ENCODE data around the gene DNAH1.

Gene DNAH1

DNA sequence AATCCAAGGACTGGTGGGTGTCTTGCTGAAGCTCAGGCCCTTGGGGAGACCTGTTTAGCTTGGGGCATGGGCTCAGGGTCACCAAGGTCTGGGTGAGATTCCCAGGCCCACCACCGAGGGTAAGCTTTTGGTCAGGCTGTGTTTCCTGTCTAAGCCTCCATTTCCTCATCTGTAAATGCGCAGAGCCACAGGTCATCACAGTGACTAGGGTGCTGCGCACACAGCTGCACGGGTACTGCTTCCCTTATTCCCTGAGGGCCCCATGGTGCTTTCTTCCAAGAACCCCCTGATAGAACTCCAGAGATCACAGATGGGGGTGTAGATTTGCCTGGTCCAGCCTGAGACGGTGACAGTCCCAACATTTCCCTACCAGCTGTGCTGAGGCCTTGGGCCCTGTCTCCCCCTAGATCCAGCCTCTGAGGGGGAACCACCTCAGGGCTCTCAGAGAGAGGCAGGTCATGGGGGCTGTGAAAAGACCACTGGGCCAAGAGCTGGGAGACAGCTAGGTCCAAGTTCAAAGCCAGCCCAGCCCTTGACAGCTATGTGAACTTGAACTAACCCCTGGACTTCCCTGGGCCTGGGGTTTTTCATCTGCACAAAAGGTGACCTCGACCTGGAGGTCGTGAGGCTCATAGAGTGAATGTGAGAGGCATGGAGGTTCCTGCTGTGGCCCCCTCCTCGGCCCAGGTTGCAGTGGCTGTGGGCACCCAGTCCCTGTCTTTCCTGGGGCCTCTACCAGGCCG lies 68.1 kb downstream of the DNAH1 start:
- no peak overlapping the region for H3K4me3 ChIP-seq (ENCODE audit: low read length)
- no peak for TF ChIP-seq ZNF274 (IDR thresholded peaks at IDR 0.05; ENCODE audit: low read depth, low read length)

DNA sequence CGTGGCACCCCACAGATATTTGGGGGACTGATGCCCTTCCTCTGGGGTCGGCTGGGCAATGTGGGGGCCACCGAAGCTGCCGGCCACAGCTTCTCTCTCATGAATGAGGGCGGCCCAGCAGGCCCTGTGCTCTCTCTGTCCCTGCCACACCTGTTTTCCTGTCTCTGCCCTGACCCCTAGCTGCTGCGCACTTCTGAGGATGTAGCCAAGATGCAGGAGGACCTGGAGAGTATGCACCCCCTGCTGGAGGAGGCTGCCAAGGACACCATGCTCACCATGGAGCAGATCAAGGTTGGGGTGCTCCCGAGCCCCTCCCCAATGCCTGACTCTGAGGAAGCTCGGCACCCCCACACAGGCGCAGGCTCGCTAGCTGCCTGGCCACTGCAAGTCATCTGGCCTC lies 69.0 kb downstream of the DNAH1 start:
- no peak for TF ChIP-seq ZNF274 (IDR thresholded peaks at IDR 0.05; ENCODE audit: low read depth, low read length)
- no peak overlapping the region for H3K4me3 ChIP-seq (ENCODE audit: low read length)

DNA sequence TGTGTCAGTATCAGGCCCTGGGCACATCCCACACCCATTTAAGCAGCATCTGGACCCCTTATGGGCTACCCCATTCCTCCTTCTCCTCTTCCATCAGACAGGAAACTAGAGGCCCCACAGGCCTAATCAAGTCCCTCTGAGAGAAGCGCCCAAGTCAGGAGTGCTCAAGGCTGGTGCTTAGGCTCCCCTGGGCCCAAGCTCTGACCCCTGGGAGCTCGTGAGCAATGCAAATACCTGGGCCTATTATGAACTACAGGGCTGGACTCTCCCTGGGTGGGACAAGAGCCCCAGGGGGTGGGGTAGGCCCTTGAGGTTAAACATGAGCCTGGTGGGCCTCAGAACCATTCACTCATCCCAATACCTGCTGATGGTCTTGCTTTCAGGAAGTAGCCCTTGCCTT lies 71.4 kb downstream of the DNAH1 start:
- no peak for TF ChIP-seq ZNF274 (IDR thresholded peaks at IDR 0.05; ENCODE audit: low read depth, low read length)
- H3K4me3 ChIP-seq (ENCODE audit: low read length) = no peak overlapping the region

DNA sequence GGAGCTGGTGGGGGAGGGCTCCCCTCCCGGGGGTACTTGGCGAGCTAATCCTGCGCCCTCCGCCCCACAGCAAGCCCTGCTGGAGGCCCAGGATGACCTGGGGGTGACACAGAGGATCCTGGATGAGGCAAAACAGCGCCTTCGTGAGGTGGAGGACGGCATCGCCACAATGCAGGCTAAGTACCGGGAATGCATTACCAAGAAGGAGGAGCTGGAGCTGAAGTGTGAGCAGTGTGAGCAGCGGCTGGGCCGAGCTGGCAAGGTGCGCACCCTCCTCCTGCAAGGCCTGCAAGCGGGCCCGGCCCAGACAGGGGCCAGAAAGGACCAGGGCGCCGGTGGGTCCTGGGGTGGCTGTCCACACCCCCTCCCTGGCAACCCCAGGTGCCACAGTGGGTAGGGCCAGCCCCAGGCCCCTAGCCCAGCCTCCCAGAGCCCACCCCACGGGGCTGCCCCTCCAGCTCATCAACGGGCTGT lies 72.3 kb downstream of the DNAH1 start:
- no peak for TF ChIP-seq ZNF274 (IDR thresholded peaks at IDR 0.05; ENCODE audit: low read depth, low read length)
- H3K4me3 ChIP-seq (ENCODE audit: low read length) = no peak overlapping the region

DNA sequence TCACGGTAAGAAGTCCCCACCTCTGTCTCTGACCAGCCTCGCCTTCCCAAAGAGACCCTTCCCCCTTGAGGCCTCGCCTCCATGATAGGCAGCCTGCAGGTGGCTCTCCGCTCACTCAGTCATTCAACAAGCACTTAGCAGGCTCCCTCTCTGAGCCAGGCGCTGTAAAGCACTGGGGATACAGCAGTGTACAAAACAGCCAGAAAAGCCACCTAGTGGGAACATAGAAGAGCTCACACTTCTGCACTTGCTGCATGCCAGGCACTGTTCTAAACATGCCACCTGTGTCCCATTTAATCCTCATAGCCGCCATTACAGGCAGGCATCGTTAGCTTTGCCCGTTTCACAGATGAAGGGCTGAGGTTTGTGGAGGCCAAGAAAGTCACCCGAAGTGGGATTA lies 72.8 kb downstream of the DNAH1 start:
- H3K4me3 ChIP-seq (ENCODE audit: low read length) = no peak overlapping the region
- no peak for TF ChIP-seq ZNF274 (IDR thresholded peaks at IDR 0.05; ENCODE audit: low read depth, low read length)

DNA sequence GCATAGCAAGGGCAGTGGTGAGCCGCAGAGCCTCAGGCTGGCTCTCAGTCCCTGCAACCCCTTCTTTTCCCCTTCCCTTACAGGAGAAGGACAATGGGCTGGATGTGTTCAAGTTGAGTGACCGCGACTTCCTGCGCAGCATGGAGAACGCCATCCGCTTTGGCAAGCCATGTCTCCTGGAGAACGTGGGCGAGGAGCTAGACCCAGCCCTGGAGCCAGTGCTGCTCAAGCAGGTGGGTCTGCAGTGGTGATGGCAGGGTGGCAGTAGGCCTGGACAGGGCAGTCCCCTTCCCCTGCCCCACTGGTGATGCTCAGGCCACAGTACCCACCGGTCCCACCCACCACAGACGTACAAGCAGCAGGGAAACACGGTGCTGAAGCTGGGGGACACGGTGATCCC lies 75.0 kb downstream of the DNAH1 start:
- TF ChIP-seq ZNF274 (IDR thresholded peaks at IDR 0.05; ENCODE audit: low read depth, low read length) = no peak
- H3K4me3 ChIP-seq (ENCODE audit: low read length) = no peak overlapping the region

DNA sequence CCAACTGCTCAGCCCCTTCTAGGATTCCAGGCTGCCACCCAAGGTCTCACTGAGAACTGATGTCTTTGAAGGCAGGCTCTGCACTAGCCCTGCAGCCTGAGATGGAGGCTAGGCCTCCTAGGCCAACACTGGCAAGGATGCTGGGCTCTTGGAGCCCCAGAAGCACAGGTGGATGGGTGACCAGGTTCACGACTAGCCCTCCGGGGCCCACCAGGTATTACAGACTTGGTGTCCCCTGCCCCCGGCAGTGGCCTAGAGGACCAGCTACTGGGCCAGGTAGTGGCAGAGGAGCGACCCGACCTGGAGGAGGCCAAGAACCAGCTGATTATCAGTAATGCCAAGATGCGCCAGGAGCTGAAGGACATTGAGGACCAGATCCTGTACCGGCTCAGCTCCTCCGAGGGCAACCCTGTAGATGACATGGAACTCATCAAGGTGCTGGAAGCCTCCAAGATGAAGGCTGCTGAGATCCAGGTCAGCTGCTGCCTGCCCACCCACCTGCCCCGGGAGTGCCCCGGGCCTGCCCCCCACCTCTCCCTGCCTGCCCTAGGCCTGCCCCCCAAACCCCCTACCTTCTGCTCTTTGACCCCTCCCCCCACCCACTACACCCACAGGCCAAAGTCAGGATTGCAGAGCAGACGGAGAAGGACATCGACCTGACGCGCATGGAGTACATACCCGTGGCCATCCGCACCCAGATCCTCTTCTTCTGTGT lies 76.3 kb downstream of the DNAH1 start:
- TF ChIP-seq ZNF274 (IDR thresholded peaks at IDR 0.05; ENCODE audit: low read depth, low read length) = no peak
- no peak overlapping the region for H3K4me3 ChIP-seq (ENCODE audit: low read length)

DNA sequence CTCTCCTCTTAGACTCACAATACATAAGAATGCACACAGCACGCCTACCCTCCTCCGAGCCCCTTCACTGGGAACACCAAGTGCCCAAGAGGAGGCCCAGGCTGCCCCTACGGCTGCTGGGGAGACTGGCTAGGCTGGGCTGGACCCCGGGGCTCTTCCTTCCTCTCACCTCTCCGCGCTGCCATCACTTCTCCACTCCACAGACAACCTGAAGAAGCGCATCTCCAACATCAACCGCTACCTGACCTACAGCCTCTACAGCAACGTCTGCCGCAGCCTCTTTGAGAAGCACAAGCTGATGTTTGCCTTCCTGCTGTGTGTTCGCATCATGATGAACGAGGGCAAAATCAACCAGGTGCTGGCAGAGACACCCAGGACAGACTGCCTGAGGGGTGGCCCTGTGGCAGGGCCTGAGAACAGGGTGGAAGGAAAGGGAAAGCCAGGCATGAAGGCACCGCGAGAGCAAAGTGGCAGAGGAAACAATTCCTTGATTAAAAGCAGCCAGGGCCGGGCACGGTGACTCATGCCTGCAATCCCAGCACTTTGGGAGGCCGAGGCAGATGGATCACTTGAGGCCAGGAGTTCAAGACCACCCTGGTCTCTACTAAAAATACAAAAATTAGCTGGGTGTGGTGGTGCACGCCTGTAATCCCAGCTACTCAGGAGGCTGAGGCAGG lies 77.2 kb downstream of the DNAH1 start:
- TF ChIP-seq ZNF274 (IDR thresholded peaks at IDR 0.05; ENCODE audit: low read depth, low read length) = no peak
- no peak overlapping the region for H3K4me3 ChIP-seq (ENCODE audit: low read length)

DNA sequence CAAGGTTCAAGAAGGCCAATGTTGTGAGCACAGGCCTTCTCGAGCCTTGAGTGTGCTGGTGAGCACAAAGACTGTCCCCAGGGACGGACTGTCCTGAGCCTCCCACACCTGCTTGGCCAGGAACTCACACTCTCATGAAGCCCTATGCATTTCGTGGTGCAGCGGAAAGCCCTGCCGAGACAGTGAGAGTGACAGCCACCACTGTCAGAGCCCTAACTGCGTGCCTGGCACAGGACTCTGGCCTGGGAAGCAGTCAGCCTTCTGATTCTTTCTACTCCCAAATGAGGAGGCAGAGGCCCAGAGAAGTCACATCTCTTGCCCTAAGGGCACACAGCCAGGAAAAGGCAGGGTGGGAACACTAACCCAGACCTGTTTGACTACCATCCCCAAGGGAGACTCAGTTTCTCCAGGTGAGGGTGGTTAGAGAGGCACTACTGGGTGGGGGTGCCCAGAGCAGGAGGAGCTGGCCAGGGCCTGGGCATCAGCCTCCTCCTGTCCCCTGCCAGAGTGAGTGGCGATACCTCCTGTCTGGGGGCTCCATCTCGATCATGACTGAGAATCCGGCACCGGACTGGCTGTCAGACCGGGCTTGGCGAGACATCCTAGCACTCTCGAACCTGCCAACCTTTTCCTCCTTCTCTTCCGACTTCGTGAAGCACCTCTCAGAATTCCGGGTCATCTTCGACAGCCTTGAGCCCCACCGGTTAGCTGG lies 78.0 kb downstream of the DNAH1 start:
- no peak for TF ChIP-seq ZNF274 (IDR thresholded peaks at IDR 0.05; ENCODE audit: low read depth, low read length)
- H3K4me3 ChIP-seq (ENCODE audit: low read length) = no peak overlapping the region

DNA sequence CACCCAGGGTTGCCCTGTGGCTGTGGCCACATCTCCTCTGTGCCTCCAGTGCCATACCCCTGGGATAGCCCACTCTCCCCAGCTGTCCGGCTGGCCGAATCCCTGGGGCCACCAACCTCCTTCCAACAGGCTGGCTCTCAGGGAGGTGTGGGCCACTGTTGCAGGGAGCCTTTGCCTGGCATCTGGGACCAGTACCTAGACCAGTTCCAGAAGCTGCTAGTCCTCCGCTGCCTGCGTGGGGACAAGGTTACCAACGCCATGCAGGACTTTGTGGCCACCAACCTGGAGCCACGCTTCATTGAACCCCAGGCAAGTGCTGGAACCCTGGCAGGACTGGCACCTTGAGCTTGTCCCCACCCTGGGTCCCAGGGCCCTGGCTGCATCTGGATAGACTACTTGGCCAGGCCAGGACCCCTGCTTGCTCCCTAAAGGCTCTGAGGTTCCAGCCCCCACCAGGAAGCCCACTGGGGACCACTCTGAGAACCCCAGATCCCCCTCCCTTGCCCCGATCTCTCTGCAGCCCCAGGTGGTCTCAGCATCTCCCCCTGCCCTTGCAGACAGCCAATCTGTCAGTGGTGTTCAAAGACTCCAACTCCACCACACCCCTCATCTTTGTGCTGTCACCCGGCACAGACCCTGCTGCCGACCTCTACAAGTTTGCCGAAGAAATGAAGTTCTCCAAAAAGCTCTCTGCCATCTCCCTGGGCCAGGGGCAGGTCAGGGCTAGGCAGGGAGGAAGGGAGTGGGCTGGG lies 78.8 kb downstream of the DNAH1 start:
- no peak for TF ChIP-seq ZNF274 (IDR thresholded peaks at IDR 0.05; ENCODE audit: low read depth, low read length)
- H3K4me3 ChIP-seq (ENCODE audit: low read length) = no peak overlapping the region

DNA sequence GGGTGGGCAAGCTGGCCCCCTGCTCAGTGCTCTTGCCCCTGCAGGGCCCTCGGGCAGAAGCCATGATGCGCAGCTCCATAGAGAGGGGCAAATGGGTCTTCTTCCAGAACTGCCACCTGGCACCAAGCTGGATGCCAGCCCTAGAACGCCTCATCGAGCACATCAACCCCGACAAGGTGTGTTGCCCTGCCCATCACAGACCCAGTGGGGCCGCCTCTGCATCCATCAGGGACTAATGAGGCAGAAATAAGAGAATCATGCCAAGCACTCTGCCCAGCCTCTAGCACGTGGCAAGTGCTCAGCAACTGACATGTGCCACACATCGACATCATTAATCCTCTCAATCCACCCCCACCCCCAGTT lies 79.4 kb downstream of the DNAH1 start:
- TF ChIP-seq ZNF274 (IDR thresholded peaks at IDR 0.05; ENCODE audit: low read depth, low read length) = no peak
- no peak overlapping the region for H3K4me3 ChIP-seq (ENCODE audit: low read length)

DNA sequence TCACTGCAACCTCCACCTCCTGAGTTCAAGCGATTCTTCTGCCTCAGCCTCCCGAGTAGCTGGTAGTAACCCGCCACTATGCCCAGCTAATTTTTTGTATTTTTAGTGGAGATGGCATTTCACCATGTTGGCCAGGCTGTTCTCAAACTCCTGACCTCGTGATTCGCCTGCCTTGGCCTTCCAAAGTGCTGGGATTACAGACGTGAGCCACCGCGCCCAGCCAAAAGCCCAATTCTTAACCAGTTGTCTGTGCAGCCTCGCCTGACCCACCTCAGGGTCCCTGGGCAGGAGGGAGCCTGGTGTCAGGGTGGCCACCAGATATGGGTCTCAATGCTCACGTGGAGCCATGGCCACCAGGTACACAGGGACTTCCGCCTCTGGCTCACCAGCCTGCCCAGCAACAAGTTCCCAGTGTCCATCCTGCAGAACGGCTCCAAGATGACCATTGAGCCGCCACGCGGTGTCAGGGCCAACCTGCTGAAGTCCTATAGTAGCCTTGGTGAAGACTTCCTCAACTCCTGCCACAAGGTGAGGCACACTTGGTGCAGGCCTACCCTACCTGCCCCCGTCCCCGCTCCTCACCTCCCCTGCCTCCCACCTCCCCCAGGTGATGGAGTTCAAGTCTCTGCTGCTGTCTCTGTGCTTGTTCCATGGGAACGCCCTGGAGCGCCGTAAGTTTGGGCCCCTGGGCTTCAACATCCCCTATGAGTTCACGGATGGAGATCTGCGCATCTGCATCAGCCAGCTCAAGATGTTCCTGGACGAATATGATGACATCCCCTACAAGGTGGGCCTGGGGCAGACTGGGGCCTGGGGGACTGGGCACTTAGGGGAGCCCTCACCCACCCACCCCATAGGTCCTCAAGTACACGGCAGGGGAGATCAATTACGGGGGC lies 80.1 kb downstream of the DNAH1 start:
- no peak for TF ChIP-seq ZNF274 (IDR thresholded peaks at IDR 0.05; ENCODE audit: low read depth, low read length)
- H3K4me3 ChIP-seq (ENCODE audit: low read length) = no peak overlapping the region

All from GM08714 (cell line).